ENCODE measurements around the gene HTRA3.
A peak's percentile ranks its signal among the peaks of the same experiment; 100 is the strongest.

The HTRA3 gene

DNA sequence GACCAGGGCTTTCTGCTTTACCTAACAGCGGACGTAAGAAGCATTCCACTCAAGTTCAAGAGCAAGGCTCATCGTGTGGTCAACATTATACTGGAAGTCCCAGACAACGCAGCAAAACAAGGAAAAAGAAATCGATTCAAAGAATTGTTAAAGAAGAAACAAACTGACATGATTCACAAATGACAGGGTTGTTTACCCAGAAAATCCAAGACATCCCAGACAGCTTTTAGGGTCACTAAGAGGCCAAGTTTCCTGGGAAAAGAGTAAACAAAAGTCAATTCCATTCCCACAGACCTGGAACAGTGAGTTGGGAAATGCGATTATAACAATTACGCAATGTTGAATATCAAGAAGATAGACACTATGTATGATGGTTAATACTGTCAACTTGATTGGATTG, 21.5 kb upstream of the HTRA3 start:
- Histone ChIP-seq H3K27me3 (ENCODE audit: control insufficient read depth in 2 of 2, insufficient read depth in 2 of 2, low read length in 2 of 2) (peaks cover 0 to 4% of the 10 kb centered on the region in 2 donors), H3K9ac (ENCODE audit: low read depth in 1 of 2, low read length in 2 of 2) (no peak overlapping the region), H3K27ac (ENCODE audit: low read depth in 2 of 2, low read length in 2 of 2) (peak overlapping the region; percentile 17 to 31)

DNA sequence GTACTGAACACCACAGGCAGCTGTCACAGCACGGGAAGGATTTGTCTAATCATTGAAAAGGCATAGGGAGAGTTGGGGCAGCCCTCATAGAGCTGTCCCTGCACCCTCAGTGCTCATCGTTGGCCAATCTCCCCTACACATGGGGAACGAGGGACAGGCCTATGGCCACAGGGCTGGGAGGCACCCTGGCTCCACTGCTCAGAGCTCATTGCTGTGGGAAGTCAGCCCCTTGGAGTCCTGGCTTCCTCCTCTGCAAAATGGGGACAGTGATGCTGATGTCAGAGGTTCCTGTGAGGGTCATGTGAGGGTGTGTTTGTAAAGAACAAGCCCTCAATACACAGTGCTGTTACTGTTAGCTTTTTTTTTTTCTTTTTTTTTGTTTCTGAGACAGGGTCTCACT, 19.3 kb upstream of the HTRA3 start:
- H3K9ac ChIP-seq (ENCODE audit: low read depth in 1 of 2, low read length in 2 of 2), result no peak overlapping the region
- H3K4me3 ChIP-seq (ENCODE audit: low read length in 2 of 2), result no peak overlapping the region
- H3K36me3 ChIP-seq (ENCODE audit: control insufficient read depth in 2 of 2, insufficient read depth in 2 of 2, low read length in 2 of 2), result no peaks in the 10 kb centered on the region
- no peak overlapping the region for H3K27ac ChIP-seq (ENCODE audit: low read depth in 2 of 2, low read length in 2 of 2)
- peaks cover 0 to 6% of the 10 kb centered on the region in 2 donors for H3K4me1 ChIP-seq (ENCODE audit: control insufficient read depth in 2 of 2, insufficient read depth in 2 of 2, low read length in 2 of 2)
- H3K9me3 ChIP-seq (ENCODE audit: control insufficient read depth in 2 of 2, low read length in 2 of 2), result no peaks in the 10 kb centered on the region
- H3K27me3 ChIP-seq (ENCODE audit: control insufficient read depth in 2 of 2, insufficient read depth in 2 of 2, low read length in 2 of 2), result peaks cover 0 to 4% of the 10 kb centered on the region in 2 donors

More for the DNA sequence above, 21.5 kb upstream of the HTRA3 start:
- peaks cover 0 to 6% of the 10 kb centered on the region in 2 donors for H3K4me1 ChIP-seq (ENCODE audit: control insufficient read depth in 2 of 2, insufficient read depth in 2 of 2, low read length in 2 of 2)
- H3K9me3 ChIP-seq (ENCODE audit: control insufficient read depth in 2 of 2, low read length in 2 of 2), result no peaks in the 10 kb centered on the region
- H3K4me3 ChIP-seq (ENCODE audit: low read length in 2 of 2), result no peak overlapping the region
- H3K36me3 ChIP-seq (ENCODE audit: control insufficient read depth in 2 of 2, insufficient read depth in 2 of 2, low read length in 2 of 2), result no peaks in the 10 kb centered on the region

DNA sequence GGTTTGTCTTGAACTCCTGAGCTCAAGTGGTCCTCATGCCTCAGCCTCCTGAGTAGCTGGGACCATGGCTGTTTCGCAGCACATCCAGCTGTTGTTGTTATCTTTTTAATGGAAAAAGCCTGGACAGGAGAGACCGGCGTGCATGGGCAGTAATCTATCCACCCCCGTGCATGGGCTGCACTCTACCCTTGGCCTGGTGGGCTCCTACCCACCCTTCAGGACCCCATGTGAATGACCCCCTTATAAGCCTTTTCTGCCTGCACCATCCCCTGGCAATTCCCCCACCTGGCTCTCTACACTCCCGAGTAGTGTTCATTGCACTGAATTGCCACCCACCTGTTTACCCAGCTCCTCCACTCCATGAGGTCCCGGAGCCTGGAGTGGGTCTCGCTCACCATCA, 18.9 kb upstream of the HTRA3 start:
- no peak overlapping the region for H3K9ac ChIP-seq (ENCODE audit: low read depth in 1 of 2, low read length in 2 of 2)
- H3K36me3 ChIP-seq (ENCODE audit: control insufficient read depth in 2 of 2, insufficient read depth in 2 of 2, low read length in 2 of 2), result no peaks in the 10 kb centered on the region
- no peak overlapping the region for H3K27ac ChIP-seq (ENCODE audit: low read depth in 2 of 2, low read length in 2 of 2)
- H3K27me3 ChIP-seq (ENCODE audit: control insufficient read depth in 2 of 2, insufficient read depth in 2 of 2, low read length in 2 of 2), result peaks cover 0 to 4% of the 10 kb centered on the region in 2 donors
- no peaks in the 10 kb centered on the region for H3K9me3 ChIP-seq (ENCODE audit: control insufficient read depth in 2 of 2, low read length in 2 of 2)
- H3K4me1 ChIP-seq (ENCODE audit: control insufficient read depth in 2 of 2, insufficient read depth in 2 of 2, low read length in 2 of 2), result peaks cover 0 to 6% of the 10 kb centered on the region in 2 donors
- no peak overlapping the region for H3K4me3 ChIP-seq (ENCODE audit: low read length in 2 of 2)

DNA sequence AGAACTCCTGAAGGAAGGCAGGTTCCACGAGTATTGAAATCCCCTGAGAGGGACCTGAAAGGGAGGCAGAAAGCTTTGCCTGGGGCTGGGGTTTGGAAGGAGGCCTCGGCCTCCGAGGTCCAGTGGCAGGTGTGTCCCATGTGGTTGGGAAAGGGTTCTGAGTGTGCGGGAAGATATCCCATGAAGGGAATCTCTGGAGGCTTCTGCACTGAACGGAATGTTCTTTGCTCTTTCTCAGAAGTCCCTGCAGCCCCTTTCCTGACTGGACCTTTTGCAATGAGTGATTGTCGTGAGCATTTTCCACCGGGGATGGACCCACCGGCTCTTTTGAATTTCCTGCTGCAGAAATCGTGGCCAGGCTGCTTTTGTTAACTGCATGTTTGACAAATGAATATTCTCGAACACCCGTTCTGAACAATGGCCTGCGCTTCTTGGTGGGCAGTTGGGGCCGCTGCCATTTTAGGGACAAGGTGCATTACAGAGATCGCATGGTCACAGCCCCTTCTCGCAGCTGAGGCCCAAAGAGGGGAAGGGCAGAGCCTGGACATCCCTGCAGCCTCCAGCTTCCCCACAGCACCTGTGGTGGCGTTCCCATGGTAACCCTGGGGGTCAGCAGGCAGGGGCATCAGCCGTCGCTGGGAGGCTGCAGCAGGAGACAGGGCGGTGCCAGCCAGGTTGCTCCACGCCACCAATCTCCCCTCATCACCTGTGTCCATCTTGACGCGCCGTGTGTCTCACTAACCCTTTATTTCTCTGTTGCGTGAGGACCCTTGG, 18.3 kb upstream of the HTRA3 start:
- Histone ChIP-seq H3K9me3 (ENCODE audit: control insufficient read depth in 2 of 2, low read length in 2 of 2) (no peaks in the 10 kb centered on the region), H3K4me1 (ENCODE audit: control insufficient read depth in 2 of 2, insufficient read depth in 2 of 2, low read length in 2 of 2) (peaks cover 0 to 6% of the 10 kb centered on the region in 2 donors), H3K9ac (ENCODE audit: low read depth in 1 of 2, low read length in 2 of 2) (no peak overlapping the region), H3K36me3 (ENCODE audit: control insufficient read depth in 2 of 2, insufficient read depth in 2 of 2, low read length in 2 of 2) (no peaks in the 10 kb centered on the region), H3K27me3 (ENCODE audit: control insufficient read depth in 2 of 2, insufficient read depth in 2 of 2, low read length in 2 of 2) (peaks cover 0 to 4% of the 10 kb centered on the region in 2 donors), H3K4me3 (ENCODE audit: low read length in 2 of 2) (no peak overlapping the region), H3K27ac (ENCODE audit: low read depth in 2 of 2, low read length in 2 of 2) (no peak overlapping the region)

DNA sequence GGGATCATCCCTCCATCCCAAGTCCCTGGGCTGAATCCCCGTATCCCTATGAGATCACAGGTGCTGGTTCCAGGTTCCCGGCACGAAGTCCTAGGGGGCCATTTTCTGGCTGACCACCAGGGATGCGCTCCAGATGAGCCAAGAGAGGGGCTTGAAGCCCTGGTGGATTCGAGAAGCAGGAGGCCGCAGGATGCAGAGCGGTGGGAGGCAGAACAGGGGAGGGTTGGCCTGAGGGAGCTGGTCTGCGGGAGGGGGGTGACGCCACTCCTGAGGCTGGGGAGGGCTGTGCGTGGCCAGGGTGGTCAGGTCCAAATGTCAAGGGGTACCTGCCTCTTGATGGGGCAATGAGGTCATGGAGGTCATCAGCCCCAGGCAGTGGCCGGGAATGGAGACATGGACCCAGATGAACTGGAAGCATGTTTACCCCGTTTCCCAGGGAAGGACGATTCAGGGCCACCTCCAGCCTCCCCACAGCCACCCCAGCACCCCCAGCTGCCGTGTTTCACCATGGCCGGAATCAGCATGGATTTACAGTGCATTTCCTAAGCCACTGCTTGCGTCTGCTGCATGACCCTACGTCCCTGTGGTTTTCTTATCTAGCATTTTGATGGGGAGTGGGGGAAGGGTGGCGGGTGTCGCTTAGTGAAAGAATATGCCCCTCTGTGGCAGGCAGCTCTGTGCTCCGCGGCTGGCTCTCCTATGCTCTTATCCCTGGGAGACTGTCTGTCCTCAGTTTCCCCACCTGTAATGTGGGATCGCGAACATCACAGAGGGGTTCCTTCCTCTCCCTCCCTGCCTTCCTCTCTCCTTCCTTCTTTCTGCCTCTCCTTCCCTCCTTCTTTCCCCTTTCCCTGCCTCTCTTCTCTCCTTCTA, 17.0 kb upstream of the HTRA3 start:
- no peaks in the 10 kb centered on the region for H3K9me3 ChIP-seq (ENCODE audit: control insufficient read depth in 2 of 2, low read length in 2 of 2)
- no peak overlapping the region for H3K4me3 ChIP-seq (ENCODE audit: low read length in 2 of 2)
- H3K27me3 ChIP-seq (ENCODE audit: control insufficient read depth in 2 of 2, insufficient read depth in 2 of 2, low read length in 2 of 2), result peaks cover 0 to 4% of the 10 kb centered on the region in 2 donors
- no peak overlapping the region for H3K27ac ChIP-seq (ENCODE audit: low read depth in 2 of 2, low read length in 2 of 2)
- H3K36me3 ChIP-seq (ENCODE audit: control insufficient read depth in 2 of 2, insufficient read depth in 2 of 2, low read length in 2 of 2), result no peaks in the 10 kb centered on the region
- H3K9ac ChIP-seq (ENCODE audit: low read depth in 1 of 2, low read length in 2 of 2), result no peak overlapping the region
- peaks cover 0 to 2% of the 10 kb centered on the region in 2 donors for H3K4me1 ChIP-seq (ENCODE audit: control insufficient read depth in 2 of 2, insufficient read depth in 2 of 2, low read length in 2 of 2)

DNA sequence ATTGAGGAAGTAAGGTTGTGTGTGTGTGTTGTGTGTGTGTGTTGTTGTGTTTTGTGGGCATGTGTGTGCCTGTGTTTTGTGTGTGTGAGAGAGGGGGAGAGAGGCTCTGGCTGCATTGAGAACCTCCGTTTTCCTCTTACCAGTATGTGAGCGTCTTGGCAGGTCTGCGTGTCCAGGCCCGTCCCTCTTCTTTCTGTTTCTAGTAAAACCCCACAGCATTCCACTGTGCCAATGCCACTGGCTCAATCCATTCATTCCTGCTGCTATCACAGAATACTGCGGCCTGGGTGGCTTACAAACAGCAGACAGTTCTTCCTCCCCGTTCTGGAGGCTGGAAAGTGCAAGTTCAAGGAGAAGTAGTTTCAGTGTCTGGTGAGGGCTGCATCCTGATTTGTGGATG, 15.5 kb upstream of the HTRA3 start:
- Histone ChIP-seq H3K4me1 (ENCODE audit: control insufficient read depth in 2 of 2, insufficient read depth in 2 of 2, low read length in 2 of 2) (no peaks in the 10 kb centered on the region), H3K27ac (ENCODE audit: low read depth in 2 of 2, low read length in 2 of 2) (no peak overlapping the region), H3K9me3 (ENCODE audit: control insufficient read depth in 2 of 2, low read length in 2 of 2) (no peaks in the 10 kb centered on the region)

DNA sequence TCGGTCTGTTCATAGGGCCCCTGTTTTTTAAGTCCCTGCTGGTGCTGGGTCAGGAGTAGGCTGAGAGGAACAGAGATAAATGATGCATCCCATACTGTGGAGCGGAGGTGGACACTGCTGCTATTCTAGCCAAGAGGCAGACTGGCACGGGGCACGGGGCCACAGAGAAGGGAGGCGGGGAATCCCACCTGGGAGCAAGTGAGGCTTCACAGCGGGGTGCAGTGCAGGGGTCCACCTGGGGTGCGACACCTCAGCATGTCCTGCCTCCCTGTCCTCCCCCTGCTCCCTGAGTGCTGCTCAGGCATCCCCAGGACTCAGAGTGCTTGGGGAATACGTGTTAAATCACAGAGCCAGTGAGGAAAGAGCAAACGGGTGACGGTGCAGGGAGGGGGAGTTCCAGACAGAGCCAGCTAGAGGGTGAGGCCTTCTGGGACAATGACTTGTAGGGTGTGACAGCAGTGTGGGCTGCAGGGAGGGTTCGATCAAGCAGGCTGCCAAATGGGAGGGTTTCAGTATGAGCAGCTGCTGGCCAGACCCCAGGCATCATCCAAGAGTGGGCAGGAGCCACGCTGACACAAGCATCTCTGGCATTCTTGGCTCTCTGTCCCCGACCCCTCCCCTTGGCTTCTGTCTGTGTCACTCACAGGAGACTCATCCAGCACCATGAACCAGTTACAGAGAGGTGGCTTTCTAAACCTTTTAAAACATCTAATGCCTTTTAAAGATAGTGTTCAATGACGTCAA, 13.7 kb upstream of the HTRA3 start:
- no peak overlapping the region for H3K4me3 ChIP-seq (ENCODE audit: low read length in 2 of 2)
- no peak overlapping the region for H3K9ac ChIP-seq (ENCODE audit: low read depth in 1 of 2, low read length in 2 of 2)
- no peaks in the 10 kb centered on the region for H3K36me3 ChIP-seq (ENCODE audit: control insufficient read depth in 2 of 2, insufficient read depth in 2 of 2, low read length in 2 of 2)
- no peaks in the 10 kb centered on the region for H3K9me3 ChIP-seq (ENCODE audit: control insufficient read depth in 2 of 2, low read length in 2 of 2)
- no peaks in the 10 kb centered on the region for H3K27me3 ChIP-seq (ENCODE audit: control insufficient read depth in 2 of 2, insufficient read depth in 2 of 2, low read length in 2 of 2)
- no peak overlapping the region for H3K27ac ChIP-seq (ENCODE audit: low read depth in 2 of 2, low read length in 2 of 2)
- H3K4me1 ChIP-seq (ENCODE audit: control insufficient read depth in 2 of 2, insufficient read depth in 2 of 2, low read length in 2 of 2), result peaks cover 0 to 3% of the 10 kb centered on the region in 2 donors

More for the DNA sequence above, 15.5 kb upstream of the HTRA3 start:
- Histone ChIP-seq H3K36me3 (ENCODE audit: control insufficient read depth in 2 of 2, insufficient read depth in 2 of 2, low read length in 2 of 2) (no peaks in the 10 kb centered on the region), H3K9ac (ENCODE audit: low read depth in 1 of 2, low read length in 2 of 2) (no peak overlapping the region), H3K4me3 (ENCODE audit: low read length in 2 of 2) (no peak overlapping the region), H3K27me3 (ENCODE audit: control insufficient read depth in 2 of 2, insufficient read depth in 2 of 2, low read length in 2 of 2) (peaks cover 0 to 4% of the 10 kb centered on the region in 2 donors)

DNA sequence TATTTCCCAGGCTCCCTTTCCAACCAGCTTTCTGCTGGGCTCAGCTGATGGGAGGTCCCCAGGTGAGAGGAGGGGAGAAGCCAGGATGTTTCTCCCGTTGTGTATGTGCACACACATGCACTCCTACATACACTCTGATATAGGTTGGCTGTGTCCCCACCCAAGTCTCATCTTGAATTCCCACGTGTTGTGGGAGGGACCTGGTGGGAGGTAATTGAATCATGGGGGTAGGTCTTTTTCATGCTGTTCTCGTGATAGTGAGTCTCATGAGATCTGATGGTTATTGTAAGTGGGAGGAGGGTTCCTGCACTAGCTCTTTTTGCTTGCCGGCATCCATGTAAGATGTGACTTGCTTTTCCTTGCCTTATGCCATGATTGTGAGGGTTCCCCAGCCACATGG, 11.7 kb upstream of the HTRA3 start:
- Histone ChIP-seq H3K9ac (ENCODE audit: low read depth in 1 of 2, low read length in 2 of 2) (no peak overlapping the region), H3K27ac (ENCODE audit: low read depth in 2 of 2, low read length in 2 of 2) (no peak overlapping the region), H3K27me3 (ENCODE audit: control insufficient read depth in 2 of 2, insufficient read depth in 2 of 2, low read length in 2 of 2) (no peaks in the 10 kb centered on the region), H3K36me3 (ENCODE audit: control insufficient read depth in 2 of 2, insufficient read depth in 2 of 2, low read length in 2 of 2) (no peaks in the 10 kb centered on the region), H3K4me1 (ENCODE audit: control insufficient read depth in 2 of 2, insufficient read depth in 2 of 2, low read length in 2 of 2) (peaks cover 0 to 3% of the 10 kb centered on the region in 2 donors), H3K4me3 (ENCODE audit: low read length in 2 of 2) (no peak overlapping the region), H3K9me3 (ENCODE audit: control insufficient read depth in 2 of 2, low read length in 2 of 2) (no peaks in the 10 kb centered on the region)

DNA sequence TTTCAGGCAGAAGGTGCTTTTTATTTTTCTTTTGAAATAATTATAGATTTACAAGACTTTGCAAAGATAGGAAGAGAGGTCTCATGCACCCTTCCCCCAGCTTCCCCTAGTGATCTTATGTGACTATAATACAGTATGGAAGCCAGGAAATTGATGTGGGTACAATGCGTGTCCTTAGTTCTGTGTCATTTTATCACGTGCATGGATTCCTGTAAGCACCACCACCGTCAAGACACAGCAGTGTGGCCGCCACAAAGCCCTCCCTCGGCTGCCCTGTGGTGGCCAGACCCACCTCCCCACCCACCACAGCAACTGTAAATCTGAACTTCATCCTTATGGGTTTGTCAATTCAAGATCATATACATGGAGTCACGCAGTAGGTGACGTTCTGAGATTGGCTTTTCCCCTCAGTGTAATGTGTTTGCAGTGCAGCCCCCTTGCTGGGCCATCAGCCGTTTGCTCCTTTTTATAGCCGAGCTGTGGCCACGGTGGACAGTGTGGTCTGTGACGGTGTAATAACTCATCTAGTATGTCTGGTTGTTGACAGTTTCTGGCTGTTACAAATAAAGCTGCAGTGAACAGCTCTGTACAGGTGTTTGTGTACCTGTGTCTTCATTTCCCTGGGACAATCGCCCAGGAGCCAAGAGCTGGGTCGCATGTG, 10.9 kb upstream of the HTRA3 start:
- peaks cover 0 to 3% of the 10 kb centered on the region in 2 donors for H3K4me1 ChIP-seq (ENCODE audit: control insufficient read depth in 2 of 2, insufficient read depth in 2 of 2, low read length in 2 of 2)
- H3K27ac ChIP-seq (ENCODE audit: low read depth in 2 of 2, low read length in 2 of 2), result no peak overlapping the region
- no peak overlapping the region for H3K9ac ChIP-seq (ENCODE audit: low read depth in 1 of 2, low read length in 2 of 2)
- no peaks in the 10 kb centered on the region for H3K36me3 ChIP-seq (ENCODE audit: control insufficient read depth in 2 of 2, insufficient read depth in 2 of 2, low read length in 2 of 2)
- H3K9me3 ChIP-seq (ENCODE audit: control insufficient read depth in 2 of 2, low read length in 2 of 2), result no peaks in the 10 kb centered on the region
- H3K4me3 ChIP-seq (ENCODE audit: low read length in 2 of 2), result no peak overlapping the region
- no peaks in the 10 kb centered on the region for H3K27me3 ChIP-seq (ENCODE audit: control insufficient read depth in 2 of 2, insufficient read depth in 2 of 2, low read length in 2 of 2)

Data from mucosa of rectum (tissue), 2 donors.